Measurements from ENCODE around the gene SLCO1B3. TPM values are rescaled to one million over a fixed set of nuclear protein-coding genes. Genes with fewer than 3 reads are reported as not detected.

The SLCO1B3 gene
- total RNA-seq, 1 experiment from 2014 or later = not detected

DNA sequence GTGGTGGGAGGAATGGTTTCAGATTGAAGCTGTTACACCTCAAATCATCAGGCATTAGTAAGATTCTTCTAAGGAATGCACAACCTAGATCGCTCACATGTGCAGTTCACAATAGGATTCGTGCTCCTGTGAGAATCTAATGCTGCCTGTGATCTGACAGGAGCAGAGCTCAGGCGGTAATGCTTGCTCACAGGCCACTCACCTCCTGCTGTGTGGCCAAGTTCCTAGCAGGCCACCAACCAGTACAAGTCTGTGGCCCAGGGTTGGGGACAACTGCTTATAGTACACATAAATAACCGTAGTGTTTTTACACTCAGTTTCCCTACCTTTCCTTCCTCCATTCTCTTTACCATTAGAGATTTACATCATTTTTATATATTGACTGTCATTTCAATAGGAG is 121.4 kb downstream of the SLCO1B3 start:
- no peak overlapping the region for H4K5ac ChIP-seq (ENCODE audit: insufficient read length, low read depth, low read length)
- no peak overlapping the region for H3K18ac ChIP-seq (ENCODE audit: insufficient read length, low read depth, low read length)
- no peak overlapping the region for H2AK5ac ChIP-seq (ENCODE audit: insufficient read length, low read length)
- H4K20me1 ChIP-seq (ENCODE audit: control insufficient read depth, insufficient read depth, insufficient read length) = no peaks in the 10 kb centered on the region
- no peak overlapping the region for H3K27ac ChIP-seq (ENCODE audit: insufficient read length, low read depth, low read length)
- H3K56ac ChIP-seq (ENCODE audit: insufficient read length, low read depth, low read length) = no peak overlapping the region
- TF ChIP-seq, protein P1, sequence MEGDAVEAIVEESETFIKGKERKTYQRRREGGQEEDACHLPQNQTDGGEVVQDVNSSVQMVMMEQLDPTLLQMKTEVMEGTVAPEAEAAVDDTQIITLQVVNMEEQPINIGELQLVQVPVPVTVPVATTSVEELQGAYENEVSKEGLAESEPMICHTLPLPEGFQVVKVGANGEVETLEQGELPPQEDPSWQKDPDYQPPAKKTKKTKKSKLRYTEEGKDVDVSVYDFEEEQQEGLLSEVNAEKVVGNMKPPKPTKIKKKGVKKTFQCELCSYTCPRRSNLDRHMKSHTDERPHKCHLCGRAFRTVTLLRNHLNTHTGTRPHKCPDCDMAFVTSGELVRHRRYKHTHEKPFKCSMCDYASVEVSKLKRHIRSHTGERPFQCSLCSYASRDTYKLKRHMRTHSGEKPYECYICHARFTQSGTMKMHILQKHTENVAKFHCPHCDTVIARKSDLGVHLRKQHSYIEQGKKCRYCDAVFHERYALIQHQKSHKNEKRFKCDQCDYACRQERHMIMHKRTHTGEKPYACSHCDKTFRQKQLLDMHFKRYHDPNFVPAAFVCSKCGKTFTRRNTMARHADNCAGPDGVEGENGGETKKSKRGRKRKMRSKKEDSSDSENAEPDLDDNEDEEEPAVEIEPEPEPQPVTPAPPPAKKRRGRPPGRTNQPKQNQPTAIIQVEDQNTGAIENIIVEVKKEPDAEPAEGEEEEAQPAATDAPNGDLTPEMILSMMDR (conservative IDR thresholded peaks at IDR 0.05) = no peak
- no peak overlapping the region for H2AFZ ChIP-seq (ENCODE audit: low read length)
- WGBS (ENCODE audit: extremely low coverage, insufficient read length, low lambda C conversion rate) = no CpG with 5 or more reads among the region's 4 CpGs
- Mint-ChIP-seq H3K4me1 (no peaks in the 10 kb centered on the region), H3K36me3 (ENCODE audit: insufficient read depth in 1 of 3, low read depth in 3 of 3) (no peaks in the 10 kb centered on the region; a peak in 1 of 7 replicates), H3K9me3 (peaks cover 5 to 11% of the 10 kb centered on the region in 2 experiments; a peak in 3 of 5 replicates), H3K27me3 (ENCODE audit: low read depth) (no peaks in the 10 kb centered on the region), H3K4me3 (no peak overlapping the region), H3K27ac (no peak overlapping the region)
- no peak overlapping the region for H3K9ac ChIP-seq (ENCODE audit: extremely low read depth, insufficient read length, low read length)
- no peaks in the 10 kb centered on the region for H3K23me2 ChIP-seq (ENCODE audit: insufficient read length, low read depth, low read length, poor library complexity, severe bottlenecking)
- H3T11ph ChIP-seq (ENCODE audit: low read length) = no peak overlapping the region
- no peaks in the 10 kb centered on the region for H3K9me3 ChIP-seq (ENCODE audit: control insufficient read depth, low read depth, low read length)
- no peak overlapping the region for H2BK12ac ChIP-seq (ENCODE audit: insufficient read length, low read depth, low read length)
- H3K79me2 ChIP-seq (ENCODE audit: insufficient read depth, low read length) = no peaks in the 10 kb centered on the region
- no peak overlapping the region for H2BK120ac ChIP-seq (ENCODE audit: low read depth, low read length, poor library complexity, severe bottlenecking)
- H2BK20ac ChIP-seq (ENCODE audit: low read depth, low read length, poor library complexity, severe bottlenecking) = no peak overlapping the region
- DNase-seq = no peak
- H3K23ac ChIP-seq (ENCODE audit: insufficient read length, low read depth, low read length) = no peak overlapping the region
- H2BK15ac ChIP-seq (ENCODE audit: low read depth, low read length) = no peak overlapping the region
- no peak overlapping the region for H4K8ac ChIP-seq (replicated peaks; ENCODE audit: insufficient read length, low read depth, low read length)
- H3K4me2 ChIP-seq (ENCODE audit: insufficient read depth, insufficient read length, low read length) = no peak overlapping the region
- no peak overlapping the region for H3K4ac ChIP-seq (ENCODE audit: low read depth, low read length)
- H3K4me1 ChIP-seq (ENCODE audit: insufficient read depth, low read length) = no peaks in the 10 kb centered on the region
- H3K79me1 ChIP-seq (ENCODE audit: insufficient read depth, low read depth, low read length, poor library complexity, severe bottlenecking) = no peaks in the 10 kb centered on the region
- no peaks in the 10 kb centered on the region for H3K27me3 ChIP-seq (ENCODE audit: insufficient read depth, low read length)
- no peak overlapping the region for H2BK5ac ChIP-seq (ENCODE audit: insufficient read length, low read length)
- H4K91ac ChIP-seq (ENCODE audit: insufficient read length, low read depth, low read length) = no peak overlapping the region
- H3K14ac ChIP-seq (ENCODE audit: insufficient read depth, low read length) = no peak overlapping the region

Data from H9 (cell line).